ENCODE measurements around the gene POLR3A.
A peak's percentile ranks its signal among the peaks of the same experiment; 100 is the strongest.

The POLR3A gene

DNA sequence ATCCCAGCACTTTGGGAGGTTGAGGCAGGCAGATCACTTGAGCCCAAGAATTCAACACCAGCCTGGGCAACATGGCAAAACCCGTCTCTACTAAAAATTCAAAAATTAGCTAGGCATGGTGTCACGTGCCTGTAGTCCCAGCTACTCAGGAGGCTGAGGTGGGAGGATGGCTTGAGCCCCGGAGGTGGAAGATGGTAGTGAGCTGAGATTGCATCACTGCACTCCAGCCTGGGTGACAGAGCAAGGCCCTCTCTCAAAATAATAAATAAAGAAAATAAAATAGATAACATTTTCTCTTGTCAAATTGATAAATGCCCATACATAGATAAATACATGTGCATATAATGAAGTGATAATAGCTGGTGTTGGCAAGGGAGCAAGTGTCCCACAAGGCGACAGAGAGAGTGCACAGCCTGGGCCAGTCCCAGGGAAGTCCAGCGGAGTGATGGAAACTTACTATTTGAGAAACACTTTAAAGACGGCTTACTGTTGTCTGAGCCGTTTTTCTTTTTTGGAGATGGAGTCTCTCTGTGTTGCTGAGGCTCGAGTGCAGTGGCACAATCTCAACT, 69.3 kb downstream of the POLR3A start:
- DNase-seq = no peak

- peak in 4 of 58 donors; percentile 4 to 24 (median 14) for DNase-seq
Measured at GRCh38 chr10:77959384-77959783, 69.9 kb downstream of the POLR3A start.

DNA sequence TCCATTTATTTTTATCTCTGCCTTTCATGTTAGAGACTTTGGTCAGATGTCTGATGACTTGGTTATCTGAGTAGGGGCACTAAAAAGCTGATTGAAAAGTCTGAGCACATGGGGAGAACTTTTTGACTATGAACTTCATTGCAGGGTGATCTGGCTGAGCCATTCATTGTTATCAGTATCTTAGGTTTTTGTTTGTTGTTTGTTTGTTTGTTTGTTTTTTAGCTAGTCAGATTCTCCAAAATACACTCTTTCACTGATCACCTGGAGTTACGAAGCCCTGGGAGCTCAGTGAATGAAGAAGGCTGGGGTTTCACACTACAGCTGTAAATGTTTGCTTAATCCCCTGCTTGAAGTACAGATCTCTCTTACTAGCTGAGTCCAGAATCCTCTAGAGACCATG, 74.2 kb downstream of the POLR3A start:
- no peak for DNase-seq

GRCh38 chr10:77949167-77949566, 80.1 kb downstream of the POLR3A start:
- DNase-seq = no peak

DNA sequence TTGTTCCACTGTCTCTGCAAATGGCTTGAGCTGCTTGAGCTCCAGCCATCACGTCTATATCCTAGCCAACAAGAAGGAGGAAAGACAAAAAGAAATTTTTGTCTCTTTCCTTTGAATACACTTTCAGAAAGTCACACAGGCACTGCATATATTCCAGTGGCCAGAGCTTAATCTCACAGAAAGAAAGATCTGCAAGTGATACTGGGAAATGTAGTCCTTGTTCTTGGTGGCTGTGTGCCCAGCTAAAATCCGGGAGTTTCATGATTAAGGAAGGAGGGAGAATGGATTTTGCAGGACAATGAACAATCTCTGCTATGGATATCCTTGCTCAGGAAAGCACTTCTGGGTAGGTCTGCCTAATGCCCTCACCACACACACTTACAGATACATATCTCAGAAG, 83.2 kb downstream of the POLR3A start:
- DNase-seq = no peak

DNA sequence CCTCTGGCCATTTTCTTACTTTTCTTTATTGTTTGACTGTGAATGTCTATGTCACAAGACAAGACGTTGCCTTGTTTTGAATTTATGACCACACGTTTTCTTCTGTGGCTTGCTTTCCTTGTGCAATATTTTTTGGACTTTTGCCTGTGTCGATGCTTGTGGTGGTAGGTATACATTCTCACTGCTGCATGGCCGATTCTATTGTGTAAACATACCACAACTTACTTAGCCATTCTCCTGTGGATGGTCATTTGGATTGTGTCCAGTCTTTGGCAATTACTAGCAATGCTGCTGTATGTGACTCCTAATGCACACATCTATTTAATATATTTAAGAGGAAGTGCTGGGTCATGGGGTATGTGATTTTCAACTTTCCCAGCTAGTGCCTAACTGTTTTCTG, 84.8 kb downstream of the POLR3A start:
- no peak for DNase-seq

DNA sequence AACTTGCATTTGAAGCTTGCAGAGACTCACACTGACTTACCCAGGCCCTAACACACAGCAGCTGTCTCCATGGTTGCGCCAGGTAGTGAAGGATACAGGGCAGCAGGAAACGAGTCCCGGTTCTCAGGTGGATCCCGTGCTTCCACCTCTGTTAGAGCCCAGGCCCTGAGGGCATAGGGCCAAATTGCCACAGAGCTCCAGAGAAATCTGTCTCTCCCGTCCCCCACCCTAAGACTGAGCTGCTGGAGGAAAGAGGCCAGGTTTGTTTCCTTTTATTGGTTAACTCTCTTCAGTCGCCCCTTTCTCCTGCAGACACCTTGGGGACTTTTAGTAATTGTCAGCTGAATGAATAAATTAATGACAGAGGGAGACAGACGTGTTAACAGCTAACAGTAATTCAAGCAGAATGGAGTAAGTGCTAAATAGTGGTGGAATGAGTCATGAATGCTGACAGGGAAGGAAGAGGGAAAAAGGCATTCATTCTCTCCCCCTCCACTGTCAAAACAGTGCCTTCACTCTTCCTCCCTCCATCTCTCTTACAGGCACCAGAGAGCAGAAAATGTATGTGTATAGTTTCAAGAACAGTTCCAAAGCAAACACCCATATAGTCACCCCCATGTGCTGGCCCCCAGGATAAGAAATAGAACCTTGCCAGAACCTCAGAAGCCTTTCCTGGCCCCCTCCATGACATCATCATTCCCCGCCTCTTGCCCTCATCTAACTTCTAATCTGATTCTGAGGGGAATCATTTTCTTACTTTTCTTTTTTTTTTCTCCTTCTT, 86.0 kb downstream of the POLR3A start:
- no peak for DNase-seq

- DNase-seq = no peak
Measured at GRCh38 chr10:77941790-77942189, 87.5 kb downstream of the POLR3A start.

GRCh38 chr10:77940627-77941026, 88.7 kb downstream of the POLR3A start:
- DNase-seq = no peak

DNA sequence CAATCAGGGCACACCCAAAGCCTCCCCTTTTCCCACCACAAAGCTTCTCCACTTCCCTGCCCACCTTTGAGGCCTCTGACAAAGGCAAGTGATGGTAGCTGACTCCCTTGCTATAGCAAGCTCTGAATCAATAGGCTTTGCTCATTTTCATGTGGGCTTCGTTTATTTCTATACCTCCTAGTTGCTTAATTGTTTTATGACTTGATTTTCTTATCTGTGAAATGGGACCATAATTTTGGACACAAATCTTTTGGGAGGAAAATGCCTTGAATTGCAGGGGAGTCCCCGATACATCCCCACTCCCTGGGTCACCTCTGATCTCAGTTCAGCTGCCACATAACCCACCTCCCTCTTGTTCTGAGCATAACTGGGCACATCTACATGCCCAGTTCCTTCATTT, 89.1 kb downstream of the POLR3A start:
- no peak for DNase-seq

DNA sequence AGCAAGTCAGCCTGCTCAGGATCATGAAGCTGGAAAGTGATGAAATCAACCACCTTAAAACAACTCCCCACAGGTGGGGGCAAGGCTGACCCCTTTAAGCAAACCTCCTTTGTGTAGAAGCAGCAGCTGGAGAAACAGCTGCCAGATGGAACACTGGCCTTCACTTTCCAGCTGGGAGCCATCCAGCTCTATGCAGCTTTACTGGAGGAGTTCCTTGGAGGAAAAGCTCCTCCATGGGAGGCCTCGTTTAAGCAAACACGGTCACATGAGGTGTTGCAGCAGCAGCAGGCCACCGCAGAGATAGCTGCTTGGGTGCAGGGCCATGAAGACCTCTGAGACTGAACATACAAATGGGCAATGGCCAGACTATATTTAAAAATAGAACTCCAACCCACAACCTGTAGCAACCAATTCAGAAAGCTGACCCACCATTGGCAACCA, 89.7 kb downstream of the POLR3A start:
- DNase-seq = no peak

DNA sequence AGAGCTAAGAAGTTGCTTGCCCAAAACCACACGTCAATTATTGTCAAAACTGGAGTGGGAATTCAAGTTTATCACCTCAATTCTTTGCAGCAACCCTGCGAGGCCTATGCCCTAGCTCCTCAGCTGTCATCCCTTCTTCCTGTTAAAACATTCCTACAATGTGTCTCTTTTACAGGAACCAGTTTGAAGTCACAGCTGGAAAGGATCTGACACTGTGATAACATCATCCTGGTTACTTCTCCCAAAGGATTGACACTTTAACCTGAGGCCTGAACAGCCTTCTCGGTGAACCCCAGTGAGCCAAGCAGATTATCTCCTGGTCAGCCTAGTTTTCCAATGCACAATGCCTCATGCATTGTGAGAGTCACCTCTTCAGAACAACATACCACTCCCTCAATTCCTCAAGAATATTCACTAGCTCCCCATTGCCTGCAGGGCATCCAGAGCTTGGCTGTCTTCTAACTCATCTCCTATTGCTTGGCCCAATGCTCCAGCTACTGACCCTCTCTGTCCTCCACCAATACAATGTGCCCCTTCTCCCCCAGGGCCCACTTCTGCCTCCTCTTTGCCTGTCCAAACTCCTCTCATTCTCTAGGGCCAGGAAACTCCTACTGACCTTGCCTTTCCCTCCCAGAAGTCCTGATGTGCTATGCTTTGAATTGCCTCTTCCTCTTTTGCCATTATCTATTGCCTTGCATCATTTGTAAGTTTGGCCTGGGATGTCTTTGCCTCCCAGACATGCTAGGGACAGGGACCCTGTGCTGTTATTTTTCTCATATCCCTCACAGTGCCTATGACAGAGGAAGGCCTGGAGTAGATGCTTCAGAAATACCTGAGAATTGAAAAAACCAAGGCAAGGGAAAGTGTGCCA, 92.4 kb downstream of the POLR3A start:
- DNase-seq = no peak

- no peak for DNase-seq
Measured at GRCh38 chr10:77932016-77932715, 97.1 kb downstream of the POLR3A start.

DNA sequence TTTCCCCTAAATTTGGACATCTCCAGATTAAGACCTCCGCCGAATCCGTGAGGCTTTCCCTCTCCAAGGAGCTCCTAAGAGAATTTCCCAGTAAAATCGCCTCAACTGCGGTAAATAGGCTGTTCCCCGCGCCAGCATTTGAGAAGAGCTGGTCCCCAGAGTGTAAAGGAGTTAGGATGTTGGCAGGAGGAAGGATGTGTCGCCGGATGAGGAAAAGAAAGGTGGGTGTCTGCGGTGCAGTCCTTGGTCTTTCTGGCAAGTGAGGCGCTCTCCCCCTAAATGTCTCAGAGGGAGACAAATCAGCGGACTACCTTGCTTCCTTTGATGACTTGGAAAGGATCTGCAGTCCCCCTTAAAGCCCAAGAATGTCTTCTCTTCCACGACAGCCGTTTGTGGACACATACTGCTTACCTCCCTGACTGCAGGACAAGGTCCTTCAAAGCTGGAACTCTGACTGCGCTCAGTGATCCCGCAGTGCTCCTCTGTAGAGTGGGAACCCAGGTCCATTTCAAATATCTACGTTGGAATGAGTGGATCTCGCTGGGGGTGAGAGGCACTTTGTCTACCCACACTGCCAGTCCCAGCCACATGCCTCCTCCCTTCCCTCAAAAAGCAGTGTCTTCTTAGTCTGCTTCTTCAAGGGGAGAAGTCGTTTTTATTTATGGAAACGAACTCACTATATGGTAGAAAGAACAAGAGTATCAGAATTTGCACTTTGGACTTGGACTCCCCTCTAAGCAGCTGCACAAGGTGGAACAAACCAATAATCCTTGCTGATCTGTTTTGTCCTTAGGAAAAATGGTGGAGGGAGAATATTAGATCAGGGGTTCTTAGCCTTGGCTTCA, 101.7 kb downstream of the POLR3A start:
- DNase-seq = peak in 10 of 58 donors; percentile 7 to 34 (median 22)

DNA sequence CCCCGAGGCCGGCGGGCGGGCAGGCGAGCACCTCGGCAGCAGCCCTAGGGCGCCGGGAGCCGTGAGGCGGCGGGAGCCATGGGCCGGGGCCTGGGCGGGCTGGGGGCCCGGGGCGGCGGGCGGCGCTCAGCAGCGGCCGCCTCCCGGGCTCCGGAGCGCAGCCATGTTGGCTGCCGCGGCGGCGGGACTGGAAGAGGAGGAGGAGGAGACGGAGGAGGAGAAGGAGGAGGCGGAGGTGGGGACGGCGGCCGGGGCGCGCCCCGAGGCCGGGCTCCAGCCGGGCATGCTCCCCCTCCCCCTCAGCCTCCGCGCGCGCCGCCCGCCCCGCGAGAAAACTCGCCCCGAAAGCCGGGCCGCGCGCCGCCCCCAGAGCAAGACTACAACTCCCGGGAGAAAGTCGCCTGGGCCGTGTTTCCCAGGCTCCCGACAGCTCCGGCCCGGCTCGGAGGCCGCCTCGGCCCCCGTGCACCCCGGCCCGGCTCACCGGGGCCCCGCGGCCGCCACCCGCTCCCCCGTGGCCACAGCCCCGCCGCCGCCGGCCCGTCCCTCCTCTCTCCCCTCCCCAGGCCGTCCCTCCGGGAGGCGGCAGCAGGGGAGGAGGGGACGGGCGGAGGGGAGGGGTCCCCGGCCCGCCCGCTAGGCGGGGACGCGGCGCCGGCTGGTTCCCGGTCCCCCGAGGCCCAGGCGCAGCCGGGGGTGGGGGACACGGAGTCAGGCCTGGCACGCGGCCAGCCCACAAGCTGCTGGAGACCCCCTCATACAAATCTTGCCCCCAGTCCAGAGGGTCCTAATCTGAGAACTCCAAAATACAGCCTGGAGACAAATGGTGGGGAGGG, 102.5 kb downstream of the POLR3A start, which contains the start of gene DLG5:
TSS of gene DLG5 (minus strand) at position 190 of the 836 bp plus-strand sequence. CDS start 235 bp downstream, outside the sequence.
- peak in 48 of 58 donors; percentile 14 to 67 (median 43) for DNase-seq

GRCh38 chr10:77925795-77926565, 103.3 kb downstream of the POLR3A start:
- DNase-seq = peak in 39 of 58 donors; percentile 9 to 67 (median 30)

DNA sequence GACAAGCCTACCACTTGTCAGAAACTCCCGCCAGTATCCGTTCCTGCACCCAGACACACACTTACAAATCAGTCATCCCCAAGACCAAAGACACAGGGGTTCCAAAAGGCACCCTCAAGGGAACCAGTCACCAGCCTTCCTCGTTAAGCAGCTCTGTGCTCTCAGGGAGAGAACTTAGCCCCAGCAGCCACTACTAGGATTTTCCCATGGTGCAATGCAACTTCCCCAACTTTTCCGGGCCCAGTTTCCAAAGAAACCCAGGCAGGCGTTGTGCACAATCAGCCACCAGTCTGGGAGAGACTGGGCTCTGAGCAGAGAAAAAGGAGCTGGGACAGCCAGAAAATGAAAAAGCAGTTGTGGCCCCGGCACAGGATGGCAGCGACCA, 103.9 kb downstream of the POLR3A start:
- DNase-seq = peak in 35 of 58 donors; percentile 3 to 61 (median 28)

GRCh38 chr10:77922566-77923179, 106.6 kb downstream of the POLR3A start:
- no peak for DNase-seq

Data from anterior cingulate cortex (tissue), 58 donors.